Esophagus muscularis mucosa (tissue), 3 donors: ENCODE measurements around the gene ARHGEF7.

Experiments used
- CTCF ChIP-seq, 3 experiments: fragments of 200-600 bp in 2 of 3; fragments of 450-650 bp in 1 of 3; sonication (generic) in 2 of 3; IDR thresholded peaks; one replicate each; pipeline ENCODE4 v1.5.1; 2017 to 2019; ENCODE audit warnings: antibody characterized with exemption in 3 of 3, mild to moderate bottlenecking in 2 of 3, moderate library complexity in 1 of 3
- POLR2A ChIP-seq: fragments of 450-650 bp; IDR thresholded peaks from one replicate; pipeline ENCODE4 v1.6.1; 2017; ENCODE audit warnings: antibody characterized with exemption, moderate library complexity, mild to moderate bottlenecking, low read depth
- POLR2AphosphoS5 ChIP-seq, 2 donors: sonication (generic); formaldehyde crosslinking; IDR thresholded peaks; one replicate each; pipeline ENCODE4 v1.6.1; 2017; ENCODE audit warnings: antibody characterized with exemption in 2 of 2

DNA sequence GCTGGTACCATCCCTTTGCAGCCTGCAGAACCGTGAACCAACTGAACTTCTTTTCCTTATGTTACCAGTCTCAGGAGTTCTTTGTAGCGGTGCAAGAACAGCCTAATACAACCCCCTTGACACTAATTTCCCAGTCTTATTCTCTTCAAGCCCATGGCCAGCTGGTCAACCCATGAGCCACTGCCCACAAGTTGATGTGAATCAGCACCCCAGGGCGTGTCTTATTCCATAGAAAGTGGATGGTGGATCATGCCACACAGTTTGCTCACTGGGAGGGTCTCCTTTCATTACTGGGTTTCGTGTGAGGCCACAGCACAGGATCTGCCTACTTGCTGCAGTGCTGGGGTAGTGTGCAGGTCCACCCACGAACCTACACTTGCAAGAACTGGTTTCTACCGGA, 232.3 kb downstream of the ARHGEF7 start:
- no peak for TF ChIP-seq CTCF (IDR thresholded peaks at IDR 0.05)
- no peak for TF ChIP-seq POLR2AphosphoS5 (IDR thresholded peaks at IDR 0.05)
- TF ChIP-seq POLR2A = no peak
